ENCODE results near the gene GPHN.
"Not testable (repeated sequence)": the region's sequence is repeated elsewhere in the genome, so short reads cannot be mapped to it uniquely, and the experiment has no call there.

GPHN gene

GRCh38 chr14:67019796-67020195 lies 511.8 kb downstream of the GPHN start:
- Histone ChIP-seq H3K27me3 (ENCODE audit: control insufficient read depth in 1 of 2, insufficient read depth in 2 of 2, low read length in 2 of 2) (no peaks in the 10 kb centered on the region), H3K4me3 (ENCODE audit: low read length in 2 of 2) (no peak overlapping the region), H3K9ac (ENCODE audit: low read length in 2 of 2) (no peak overlapping the region), H3K27ac (ENCODE audit: low read length) (no peak overlapping the region), H3K4me1 (ENCODE audit: control insufficient read depth, insufficient read depth, low read length) (no peaks in the 10 kb centered on the region), H3K9me3 (ENCODE audit: control insufficient read depth in 2 of 2, low read length in 2 of 2) (peaks cover 0 to 2% of the 10 kb centered on the region in 2 donors), H3K36me3 (ENCODE audit: control insufficient read depth in 2 of 2, insufficient read depth in 2 of 2, low read length in 2 of 2) (peaks cover 0 to 3% of the 10 kb centered on the region in 2 donors)

- Histone ChIP-seq H3K9ac (ENCODE audit: low read length in 2 of 2) (no peak overlapping the region), H3K9me3 (ENCODE audit: control insufficient read depth in 2 of 2, low read length in 2 of 2) (no peaks in the 10 kb centered on the region), H3K4me1 (ENCODE audit: control insufficient read depth, insufficient read depth, low read length) (no peaks in the 10 kb centered on the region), H3K27ac (ENCODE audit: low read length) (no peak overlapping the region), H3K36me3 (ENCODE audit: control insufficient read depth in 2 of 2, insufficient read depth in 2 of 2, low read length in 2 of 2) (no peaks in the 10 kb centered on the region), H3K4me3 (ENCODE audit: low read length in 2 of 2) (no peak overlapping the region), H3K27me3 (ENCODE audit: control insufficient read depth in 1 of 2, insufficient read depth in 2 of 2, low read length in 2 of 2) (no peaks in the 10 kb centered on the region)
Observed at GRCh38 chr14:67031920-67032774, 524.2 kb downstream of the GPHN start.

- H3K27me3 ChIP-seq (ENCODE audit: control insufficient read depth in 1 of 2, insufficient read depth in 2 of 2, low read length in 2 of 2), result no peaks in the 10 kb centered on the region
- no peak overlapping the region for H3K9ac ChIP-seq (ENCODE audit: low read length in 2 of 2)
- H3K4me3 ChIP-seq (ENCODE audit: low read length in 2 of 2), result no peak overlapping the region
Observed at GRCh38 chr14:67045440-67045839, 537.5 kb downstream of the GPHN start.

GRCh38 chr14:67050896-67051295 lies 542.9 kb downstream of the GPHN start:
- no peaks in the 10 kb centered on the region for H3K27me3 ChIP-seq (ENCODE audit: control insufficient read depth in 1 of 2, insufficient read depth in 2 of 2, low read length in 2 of 2)

More at GRCh38 chr14:67045440-67045839, 537.5 kb downstream of the GPHN start:
- no peaks in the 10 kb centered on the region for H3K9me3 ChIP-seq (ENCODE audit: control insufficient read depth in 2 of 2, low read length in 2 of 2)
- H3K4me1 ChIP-seq (ENCODE audit: control insufficient read depth, insufficient read depth, low read length), result no peaks in the 10 kb centered on the region
- peaks cover 0 to under 1% of the 10 kb centered on the region in 2 donors for H3K36me3 ChIP-seq (ENCODE audit: control insufficient read depth in 2 of 2, insufficient read depth in 2 of 2, low read length in 2 of 2)
- H3K27ac ChIP-seq (ENCODE audit: low read length), result no peak overlapping the region

GRCh38 chr14:67056684-67057083 lies 548.7 kb downstream of the GPHN start:
- Histone ChIP-seq H3K36me3 (ENCODE audit: control insufficient read depth in 2 of 2, insufficient read depth in 2 of 2, low read length in 2 of 2) (no peaks in the 10 kb centered on the region), H3K9me3 (ENCODE audit: control insufficient read depth in 2 of 2, low read length in 2 of 2) (no peaks in the 10 kb centered on the region), H3K4me3 (ENCODE audit: low read length in 2 of 2) (no peak overlapping the region), H3K27me3 (ENCODE audit: control insufficient read depth in 1 of 2, insufficient read depth in 2 of 2, low read length in 2 of 2) (no peaks in the 10 kb centered on the region), H3K9ac (ENCODE audit: low read length in 2 of 2) (no peak overlapping the region), H3K27ac (ENCODE audit: low read length) (no peak overlapping the region), H3K4me1 (ENCODE audit: control insufficient read depth, insufficient read depth, low read length) (no peaks in the 10 kb centered on the region)

More at GRCh38 chr14:67050896-67051295, 542.9 kb downstream of the GPHN start:
- Histone ChIP-seq H3K4me3 (ENCODE audit: low read length in 2 of 2) (no peak overlapping the region), H3K9me3 (ENCODE audit: control insufficient read depth in 2 of 2, low read length in 2 of 2) (no peaks in the 10 kb centered on the region), H3K36me3 (ENCODE audit: control insufficient read depth in 2 of 2, insufficient read depth in 2 of 2, low read length in 2 of 2) (peaks cover 3 to 5% of the 10 kb centered on the region in 2 donors), H3K9ac (ENCODE audit: low read length in 2 of 2) (no peak overlapping the region), H3K4me1 (ENCODE audit: control insufficient read depth, insufficient read depth, low read length) (no peaks in the 10 kb centered on the region), H3K27ac (ENCODE audit: low read length) (no peak overlapping the region)

- Histone ChIP-seq H3K9me3 (ENCODE audit: control insufficient read depth in 2 of 2, low read length in 2 of 2) (no peaks in the 10 kb centered on the region), H3K4me3 (ENCODE audit: low read length in 2 of 2) (no peak overlapping the region), H3K27me3 (ENCODE audit: control insufficient read depth in 1 of 2, insufficient read depth in 2 of 2, low read length in 2 of 2) (no peaks in the 10 kb centered on the region)
Observed at GRCh38 chr14:67059596-67059995, 551.6 kb downstream of the GPHN start.

GRCh38 chr14:67060546-67060945 lies 552.6 kb downstream of the GPHN start:
- Histone ChIP-seq H3K27ac (ENCODE audit: low read length) (no peak overlapping the region), H3K9me3 (ENCODE audit: control insufficient read depth in 2 of 2, low read length in 2 of 2) (no peaks in the 10 kb centered on the region), H3K4me1 (ENCODE audit: control insufficient read depth, insufficient read depth, low read length) (no peaks in the 10 kb centered on the region), H3K27me3 (ENCODE audit: control insufficient read depth in 1 of 2, insufficient read depth in 2 of 2, low read length in 2 of 2) (no peaks in the 10 kb centered on the region), H3K4me3 (ENCODE audit: low read length in 2 of 2) (no peak overlapping the region), H3K36me3 (ENCODE audit: control insufficient read depth in 2 of 2, insufficient read depth in 2 of 2, low read length in 2 of 2) (no peaks in the 10 kb centered on the region), H3K9ac (ENCODE audit: low read length in 2 of 2) (no peak overlapping the region)

More at GRCh38 chr14:67059596-67059995, 551.6 kb downstream of the GPHN start:
- no peak overlapping the region for H3K9ac ChIP-seq (ENCODE audit: low read length in 2 of 2)
- H3K27ac ChIP-seq (ENCODE audit: low read length), result no peak overlapping the region
- H3K36me3 ChIP-seq (ENCODE audit: control insufficient read depth in 2 of 2, insufficient read depth in 2 of 2, low read length in 2 of 2), result no peaks in the 10 kb centered on the region
- no peaks in the 10 kb centered on the region for H3K4me1 ChIP-seq (ENCODE audit: control insufficient read depth, insufficient read depth, low read length)

GRCh38 chr14:67067070-67067814 lies 559.3 kb downstream of the GPHN start:
- not testable (repeated sequence) for H3K4me3 ChIP-seq (ENCODE audit: low read length in 2 of 2); H3K9ac ChIP-seq (ENCODE audit: low read length in 2 of 2); H3K36me3 ChIP-seq (ENCODE audit: control insufficient read depth in 2 of 2, insufficient read depth in 2 of 2, low read length in 2 of 2); H3K4me1 ChIP-seq (ENCODE audit: control insufficient read depth, insufficient read depth, low read length); H3K27me3 ChIP-seq (ENCODE audit: control insufficient read depth in 1 of 2, insufficient read depth in 2 of 2, low read length in 2 of 2); H3K9me3 ChIP-seq (ENCODE audit: control insufficient read depth in 2 of 2, low read length in 2 of 2); H3K27ac ChIP-seq (ENCODE audit: low read length)

GRCh38 chr14:67068251-67068650 lies 560.3 kb downstream of the GPHN start:
- H3K4me3 ChIP-seq (ENCODE audit: low read length in 2 of 2), result no peak overlapping the region
- no peak overlapping the region for H3K9ac ChIP-seq (ENCODE audit: low read length in 2 of 2)
- H3K27me3 ChIP-seq (ENCODE audit: control insufficient read depth in 1 of 2, insufficient read depth in 2 of 2, low read length in 2 of 2), result no peaks in the 10 kb centered on the region
- no peaks in the 10 kb centered on the region for H3K36me3 ChIP-seq (ENCODE audit: control insufficient read depth in 2 of 2, insufficient read depth in 2 of 2, low read length in 2 of 2)
- no peaks in the 10 kb centered on the region for H3K9me3 ChIP-seq (ENCODE audit: control insufficient read depth in 2 of 2, low read length in 2 of 2)
- no peak overlapping the region for H3K27ac ChIP-seq (ENCODE audit: low read length)
- no peaks in the 10 kb centered on the region for H3K4me1 ChIP-seq (ENCODE audit: control insufficient read depth, insufficient read depth, low read length)

GRCh38 chr14:67071506-67071905 lies 563.6 kb downstream of the GPHN start:
- H3K27me3 ChIP-seq (ENCODE audit: control insufficient read depth in 1 of 2, insufficient read depth in 2 of 2, low read length in 2 of 2), result no peaks in the 10 kb centered on the region
- no peaks in the 10 kb centered on the region for H3K4me1 ChIP-seq (ENCODE audit: control insufficient read depth, insufficient read depth, low read length)
- H3K4me3 ChIP-seq (ENCODE audit: low read length in 2 of 2), result no peak overlapping the region
- H3K36me3 ChIP-seq (ENCODE audit: control insufficient read depth in 2 of 2, insufficient read depth in 2 of 2, low read length in 2 of 2), result no peaks in the 10 kb centered on the region
- H3K27ac ChIP-seq (ENCODE audit: low read length), result no peak overlapping the region
- no peaks in the 10 kb centered on the region for H3K9me3 ChIP-seq (ENCODE audit: control insufficient read depth in 2 of 2, low read length in 2 of 2)
- no peak overlapping the region for H3K9ac ChIP-seq (ENCODE audit: low read length in 2 of 2)

- no peaks in the 10 kb centered on the region for H3K4me1 ChIP-seq (ENCODE audit: control insufficient read depth, insufficient read depth, low read length)
- no peaks in the 10 kb centered on the region for H3K27me3 ChIP-seq (ENCODE audit: control insufficient read depth in 1 of 2, insufficient read depth in 2 of 2, low read length in 2 of 2)
- no peak overlapping the region for H3K27ac ChIP-seq (ENCODE audit: low read length)
- H3K9ac ChIP-seq (ENCODE audit: low read length in 2 of 2), result no peak overlapping the region
- no peaks in the 10 kb centered on the region for H3K36me3 ChIP-seq (ENCODE audit: control insufficient read depth in 2 of 2, insufficient read depth in 2 of 2, low read length in 2 of 2)
- no peaks in the 10 kb centered on the region for H3K9me3 ChIP-seq (ENCODE audit: control insufficient read depth in 2 of 2, low read length in 2 of 2)
- no peak overlapping the region for H3K4me3 ChIP-seq (ENCODE audit: low read length in 2 of 2)
Observed at GRCh38 chr14:67077921-67078320, 570.0 kb downstream of the GPHN start.

All from stomach smooth muscle (tissue), 2 donors.